Ovary (tissue), 3 donors: Measurements from ENCODE around the gene PLCB1.

Experiments
- CTCF ChIP-seq, 3 donors: fragments of 450-650 bp in 2 of 3; fragments of 200-600 bp in 1 of 3; IDR thresholded peaks; one replicate each; pipeline versions ENCODE4 v1.5.1 to v1.8.0; 2016 to 2022; ENCODE audit warnings: antibody characterized with exemption in 3 of 3, mild to moderate bottlenecking in 1 of 3
- EP300 ChIP-seq: sonication (generic); formaldehyde crosslinking; IDR thresholded peaks from one replicate; pipeline ENCODE4 v1.6.1; 2017; ENCODE audit warnings: antibody characterized with exemption
- donor health status: DM: no; HTN: no; CAD: no.

GRCh38 chr20:8293750-8294149 is 161.7 kb downstream of the PLCB1 start:
- no peak for TF ChIP-seq CTCF (IDR thresholded peaks at IDR 0.05)
- no peak for TF ChIP-seq EP300
